K562 (cell line): ENCODE measurements around the gene SLC4A5. TPM values are rescaled to one million over a fixed set of nuclear protein-coding genes. Genes with fewer than 3 reads are reported as not detected.

Experiments used
- ATAC-seq: fragments of 200-7000 bp; cut with Tn5 transposase; 3 replicates; pipeline ENCODE4 v1.9.1; 2020; ENCODE audit warnings: moderate library complexity
- BruUV-seq: library from RNA; stranded (reverse); fragments of 400-500 nt; replicated peaks from 2 replicates; lab custom pipeline; 2021; lab: Mats Ljungman, UMichigan
- CTCF ChIA-PET: fragments of 300-600 bp; formaldehyde crosslinking; extraction: SDS; loops from one replicate; lab custom pipeline; 2021; ENCODE audit warnings: low intra/inter-chr PET ratio; lab: Yijun Ruan, JAX
- POLR2A ChIA-PET: fragments of 300-600, 350-650 bp; sonication (Branson Sonifier 250); formaldehyde crosslinking; extraction: SDS; loops from one replicate; lab custom pipeline; 2021; ENCODE audit warnings: antibody characterized with exemption, inconsistent platforms; lab: Yijun Ruan, JAX
- DNase-seq, 4 experiments: peaks; one replicate each; pipeline versions ENCODE4 v3.0.0 to v3.0.0-alpha.2; 2011 to 2018; ENCODE audit warnings: low spot score in 3 of 4, mixed read lengths in 3 of 4; ENCODE audit errors: extremely low read depth in 1 of 4
- FAIRE-seq: peaks from 2 replicates; lab custom pipeline; 2011; peaks lifted over from hg19 to GRCh38; lab: Jason Lieb, UNC
- H2AFZ ChIP-seq: 2 replicates; pipeline ENCODE4 v1.6.0; 2011; ENCODE audit warnings: low read depth, low read length, control low read depth, inconsistent platforms
- H3K27ac ChIP-seq: fragments of 200-600 bp; 3 replicates; pipeline ENCODE4 v1.8.0; 2011; ENCODE audit warnings: low read depth, mild to moderate bottlenecking, control low read depth, inconsistent platforms, low read length, moderate library complexity, mixed read lengths; ENCODE audit errors: extremely low read depth
- H3K27me3 ChIP-seq, 2 experiments: fragments of 300-600 bp in 1 of 2; 2 replicates in 1 of 2; 3 replicates in 1 of 2; pipeline versions ENCODE4 v1.6.0 to v1.8.0; 2011; ENCODE audit warnings: inconsistent platforms in 2 of 2, low read length in 2 of 2, mild to moderate bottlenecking in 1 of 2, mixed read lengths in 1 of 2, moderate library complexity in 1 of 2; ENCODE audit not compliant: control insufficient read depth in 2 of 2, insufficient read depth in 2 of 2
- H3K36me3 ChIP-seq: fragments of 300-600 bp; 3 replicates; pipeline ENCODE4 v1.8.0; 2011; ENCODE audit warnings: mild to moderate bottlenecking, low read length, inconsistent platforms; ENCODE audit not compliant: control insufficient read depth, insufficient read depth
- H3K4me1 ChIP-seq, 2 experiments: fragments of 200-600 bp in 1 of 2; replicated peaks in 1 of 2; 2 replicates in 1 of 2; 3 replicates in 1 of 2; pipeline versions ENCODE4 v1.5.1 to v1.8.0; 2011; ENCODE audit warnings: inconsistent platforms in 2 of 2, low read length in 2 of 2, mild to moderate bottlenecking in 1 of 2, mixed read lengths in 1 of 2, moderate library complexity in 1 of 2; ENCODE audit not compliant: control insufficient read depth in 2 of 2, insufficient read depth in 2 of 2
- H3K4me2 ChIP-seq: 2 replicates; pipeline ENCODE4 v1.6.1; 2011; ENCODE audit warnings: low read length, control low read depth, inconsistent platforms, mixed read lengths; ENCODE audit not compliant: insufficient read depth
- H3K4me3 ChIP-seq: fragments of 200-600 bp; sonication (generic), shearing (Covaris generic); 2 replicates; pipeline ENCODE4 v1.5.1; 2016; ENCODE audit warnings: control low read depth, inconsistent platforms
- H3K79me2 ChIP-seq: fragments of 200-600 bp; 3 replicates; pipeline ENCODE4 v1.8.0; 2011; ENCODE audit warnings: low read length, inconsistent platforms; ENCODE audit not compliant: control insufficient read depth, insufficient read depth
- H3K9ac ChIP-seq, 2 experiments: 2 replicates each; pipeline versions ENCODE4 v1.6.0 to v1.6.1; 2011; ENCODE audit warnings: low read depth in 2 of 2, low read length in 2 of 2, control low read depth in 1 of 2, inconsistent platforms in 1 of 2, mild to moderate bottlenecking in 1 of 2, mixed read lengths in 1 of 2; ENCODE audit not compliant: insufficient read depth in 1 of 2
- H3K9me1 ChIP-seq: one replicate; pipeline ENCODE4 v1.6.0; 2011; ENCODE audit warnings: inconsistent platforms, mild to moderate bottlenecking, low read length, moderate library complexity; ENCODE audit not compliant: control insufficient read depth, insufficient read depth
- H3K9me3 ChIP-seq: replicated peaks from 2 replicates; pipeline ENCODE4 v1.5.1; 2011; ENCODE audit warnings: low read depth, low read length, inconsistent platforms; ENCODE audit not compliant: control insufficient read depth, insufficient read depth
- H4K20me1 ChIP-seq: replicated peaks from 2 replicates; pipeline ENCODE4 v1.6.1; 2011; ENCODE audit warnings: low read length, inconsistent platforms, mixed read lengths; ENCODE audit not compliant: control insufficient read depth, insufficient read depth
- KLF10 ChIP-seq: fragments of 250-450 bp; sonication (Bioruptor Pico); IDR thresholded peaks from 2 replicates; pipeline ENCODE4 v1.6.1; 2021; ENCODE audit warnings: matching md5 sums
- POLR2G ChIP-seq: fragments of 200-400 bp; formaldehyde crosslinking; IDR thresholded peaks from 2 replicates; pipeline ENCODE4 v1.6.1; 2017; ENCODE audit warnings: low read depth, mild to moderate bottlenecking, antibody characterized with exemption, low read length, moderate library complexity
- RBM22 ChIP-seq: fragments of 200-400 bp; formaldehyde crosslinking; IDR thresholded peaks from 2 replicates; pipeline ENCODE4 v1.6.1; 2018; ENCODE audit warnings: low read length, low read depth; ENCODE audit not compliant: poor library complexity, severe bottlenecking
- USF1 ChIP-seq: sonication (generic); formaldehyde crosslinking; IDR thresholded peaks from 2 replicates; pipeline ENCODE4 v1.9.0; 2022; ENCODE audit warnings: mild to moderate bottlenecking, missing genetic modification reagents
- ZNF436 ChIP-seq: fragments of 250-450, 450-650 bp; sonication (Bioruptor Pico); formaldehyde crosslinking; IDR thresholded peaks from 2 replicates; pipeline ENCODE4 v1.7.0; 2020; ENCODE audit warnings: mild to moderate bottlenecking
- WGBS: fragments of 100-300 bp; shearing (Covaris generic); methylation state at CpG from one replicate; pipeline ENCODE4 v1.1.6; 2016; ENCODE audit warnings: low coverage, mixed read lengths; ENCODE audit not compliant: insufficient coverage; ENCODE audit errors: missing lambda C conversion rate; 5-methylcytosine and 5-hydroxymethylcytosine counted together
- in situ Hi-C: fragments of 300-500 bp; cut with MboI; formaldehyde crosslinking; loops from 4 replicates; pipeline ENCODE4 v1.15.0; 2018; ENCODE audit warnings: inconsistent platforms, mixed read lengths
- intact Hi-C: fragments of 100-400 bp; cut with micrococcal nuclease; formaldehyde crosslinking; loops from 2 replicates; pipeline ENCODE4 v1.14.2; 2022
- polyA plus RNA-seq, 8 experiments: library from polyadenylated mRNA; depleted of rRNA in 4 of 8; stranded (reverse) in 5 of 8; unstranded in 3 of 8; fragments of >200 nt; fragmentation: Nextera tagmentation in 2 of 8; fragmentation: Illumina TruSeq in 1 of 8; extraction: Ambion mirVana in 2 of 8; extraction: Trizol in 1 of 8; gene quantifications; 2 replicates each; pipeline versions ENCODE4 v1.2.1 to v1.2.3, GENCODE V29; 2011 to 2014; ENCODE audit warnings: inconsistent platforms in 1 of 8, missing spikeins in 1 of 8
- total RNA-seq, 7 experiments: library from RNA; depleted of rRNA in 6 of 7; stranded (reverse); fragments of >200 nt in 6 of 7; fragmentation: Illumina TruSeq in 2 of 7; extraction: Trizol in 2 of 7; gene quantifications; 2 replicates each; pipeline versions ENCODE4 v1.2.1 to v1.2.3, GENCODE V29; 2011 to 2021; ENCODE audit warnings: low replicate concordance in 1 of 7

Gene SLC4A5
- total and polyA plus RNA-seq, 9 of the 15 experiments (the other 6 are each of a cell fraction or from before 2014, with no cell fraction given): 0.03 to 0.77 (median 0.14) TPM; not detected in 1

GRCh38 chr2:74226648-74227213 lies 116.5 kb downstream of the SLC4A5 start:
- Histone ChIP-seq H3K9ac (peak overlapping the region in 1 of 2 experiments; percentile 72; a peak in 2 of 4 replicates), H3K27me3 (no peaks in the 10 kb centered on the region), H3K4me2 (no peak overlapping the region), H3K36me3 (no peaks in the 10 kb centered on the region), H3K9me3 (no peaks in the 10 kb centered on the region), H3K79me2 (no peaks in the 10 kb centered on the region), H4K20me1 (no peaks in the 10 kb centered on the region), H3K4me1 (peaks cover 10 to 14% of the 10 kb centered on the region in 2 experiments), H3K27ac (no peak overlapping the region), H3K9me1 (no peaks in the 10 kb centered on the region), H2AFZ (no peak overlapping the region), H3K4me3 (no peak overlapping the region)
- BruUV-seq: no TSS peak
- ChIA-PET CTCF (no interaction called here), POLR2A (interaction anchor here (0.6 to 1.5 kb wide), 5 partner anchors 10 to 328 kb away, joined by 3 to 6 read pairs (median 3); no protein-coding TSS in a partner anchor)
- ATAC-seq: no peak
- DNase-seq: no peak
- TF ChIP-seq RBM22: peak; percentile 46
- no peak for TF ChIP-seq ZNF436 (CRISPR knock-in tag)
- no peak for TF ChIP-seq KLF10
- TF ChIP-seq USF1 (CRISPR knock-in tag): no peak
- TF ChIP-seq POLR2G: peak; percentile 62; the same call in 1 of the 2 replicates
- intact Hi-C loops (no loop called here), in situ Hi-C loops (no loop called here)
- 57% methylated on average over 19 of the region's 21 CpGs for WGBS
- no peak for FAIRE-seq
